Activated T-helper 1 cell treated with anti-CD3 and anti-CD28 coated beads, Interleukin-12 subunit alpha, Interleukin-12 subunit beta, Interleukin-2, Interleukin-4 antibody, amounts not matched to agents 30 ng/mL and 10 ng/mL and 1 ng/mL, durations not matched to agents 14 hours and 24 hours and 36 hours (primary cell): Measurements from ENCODE around the gene MYL5. TPM values are rescaled to one million over a fixed set of nuclear protein-coding genes. Genes with fewer than 3 reads are reported as not detected.
A peak's percentile ranks its signal among the peaks of the same experiment; 100 is the strongest.

Experiments
- DNase-seq: peaks from one replicate; pipeline ENCODE4 v3.0.0; 2021; ENCODE audit warnings: low spot score
- H3K27ac Mint-ChIP-seq: one replicate; pipeline ENCODE4 v1.8.0; 2021; ENCODE audit warnings: mild to moderate bottlenecking, mixed read lengths
- H3K27me3 Mint-ChIP-seq: one replicate; pipeline ENCODE4 v1.8.0; 2022; ENCODE audit warnings: mild to moderate bottlenecking, moderate library complexity, mixed read lengths; ENCODE audit not compliant: insufficient read depth
- H3K36me3 Mint-ChIP-seq: one replicate; pipeline ENCODE4 v1.8.0; 2021; ENCODE audit warnings: low read depth, mixed read lengths
- H3K4me1 Mint-ChIP-seq: one replicate; pipeline ENCODE4 v1.8.0; 2021; ENCODE audit warnings: low read depth, mixed read lengths
- H3K4me3 Mint-ChIP-seq: one replicate; pipeline ENCODE4 v1.8.0; 2021; ENCODE audit warnings: mild to moderate bottlenecking, moderate library complexity, mixed read lengths
- H3K9me3 Mint-ChIP-seq: one replicate; pipeline ENCODE4 v1.8.0; 2021; ENCODE audit warnings: mixed read lengths
- intact Hi-C: fragments of 100-400 bp; cut with micrococcal nuclease; formaldehyde crosslinking; loops from one replicate; pipeline ENCODE4 v1.15.1; 2024
- total RNA-seq: library from RNA; stranded (reverse); gene quantifications from 2 replicates; pipeline ENCODE4 v1.2.3, GENCODE V29; 2022

The MYL5 gene
- total RNA-seq, 1 donor from 2014 or later: 35.0 TPM

DNA sequence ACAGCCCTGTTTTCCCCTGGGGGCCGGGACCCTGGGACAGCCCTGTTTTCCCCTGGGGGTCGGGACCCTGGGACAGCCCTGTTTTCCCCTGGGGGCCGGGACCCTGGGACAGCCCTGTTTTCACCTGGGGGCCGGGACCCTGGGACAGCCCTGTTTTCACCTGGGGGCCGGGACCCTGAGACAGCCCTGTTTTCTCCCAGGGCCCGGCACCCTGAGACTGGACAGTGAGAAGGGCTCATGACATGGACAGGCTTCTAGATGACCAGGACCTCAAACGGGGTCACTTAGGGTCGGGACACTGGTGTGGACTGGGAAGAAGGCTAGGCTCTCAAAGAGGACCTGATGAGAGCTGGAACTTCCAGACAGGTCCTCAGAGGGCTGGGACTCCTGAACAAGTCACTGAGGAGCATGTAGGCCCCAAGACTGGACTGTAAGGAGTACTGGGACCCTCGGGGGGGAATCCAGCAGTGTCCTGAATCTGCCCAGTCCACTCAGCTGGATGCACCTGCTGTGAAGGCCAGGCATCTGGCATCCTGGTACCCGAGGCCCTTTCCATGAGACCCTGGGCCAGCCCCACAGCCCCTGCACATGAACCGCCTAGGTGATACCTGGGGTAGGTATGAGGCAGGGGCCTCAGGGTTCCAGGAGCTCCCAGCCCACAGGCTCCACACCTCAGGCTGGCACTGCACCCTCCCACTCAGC is 33.7 kb downstream of the MYL5 start:
- DNase-seq: no peak
- intact Hi-C loops: no loop called here
- H3K4me3 Mint-ChIP-seq: peak overlapping the region; percentile 22
- H3K4me1 Mint-ChIP-seq: peaks cover 26% of the 10 kb centered on the region
- H3K27me3 Mint-ChIP-seq: peaks cover 2% of the 10 kb centered on the region
- no peaks in the 10 kb centered on the region for H3K9me3 Mint-ChIP-seq
- H3K27ac Mint-ChIP-seq: no peak overlapping the region
- H3K36me3 Mint-ChIP-seq: peaks cover 5% of the 10 kb centered on the region

DNA sequence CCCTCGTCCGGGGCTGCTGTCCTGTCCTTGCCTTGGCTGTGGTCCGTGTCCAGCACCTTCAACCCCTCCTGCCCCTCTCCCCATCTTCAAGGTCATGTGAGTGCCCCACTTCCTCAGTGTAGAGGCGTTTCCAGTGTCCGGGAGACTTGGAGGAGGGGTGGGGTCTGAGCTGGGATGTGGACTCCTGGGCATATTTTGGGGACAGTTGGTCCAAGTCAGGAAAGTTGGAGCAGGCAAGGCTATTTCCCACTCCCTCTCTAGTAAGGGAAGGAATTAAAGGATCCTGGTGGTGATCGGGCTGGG is 34.2 kb downstream of the MYL5 start:
- Mint-ChIP-seq H3K36me3 (peaks cover 5% of the 10 kb centered on the region), H3K27ac (no peak overlapping the region), H3K4me3 (no peak overlapping the region), H3K9me3 (no peaks in the 10 kb centered on the region), H3K27me3 (no peaks in the 10 kb centered on the region), H3K4me1 (peaks cover 26% of the 10 kb centered on the region)
- intact Hi-C loops: no loop called here
- no peak for DNase-seq

DNA sequence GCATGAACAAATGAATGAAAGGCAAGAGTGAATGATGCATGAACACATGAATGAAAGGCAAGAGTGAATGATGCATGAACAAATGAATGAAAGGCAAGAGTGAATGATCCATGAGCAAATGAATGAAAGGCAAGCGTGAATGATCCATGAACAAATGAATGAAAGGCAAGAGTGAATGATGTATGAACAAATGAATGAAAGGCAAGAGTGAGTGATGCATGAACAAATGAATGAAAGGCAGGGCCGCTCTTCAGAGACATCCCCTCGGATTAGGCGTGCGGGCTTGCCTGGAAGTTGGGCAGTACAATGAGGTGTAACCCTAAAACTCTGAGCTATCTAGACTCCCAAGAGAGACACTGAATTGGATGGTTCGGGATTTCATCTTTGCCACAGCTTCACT is 35.0 kb downstream of the MYL5 start:
- intact Hi-C loops: no loop called here
- Mint-ChIP-seq H3K9me3 (no peaks in the 10 kb centered on the region), H3K4me1 (peaks cover 26% of the 10 kb centered on the region), H3K27me3 (no peaks in the 10 kb centered on the region), H3K4me3 (peak overlapping the region; percentile 13), H3K27ac (no peak overlapping the region), H3K36me3 (peaks cover 5% of the 10 kb centered on the region)
- no peak for DNase-seq

GRCh38 chr4:710116-710515 is 35.8 kb downstream of the MYL5 start:
- H3K36me3 Mint-ChIP-seq: peaks cover 5% of the 10 kb centered on the region
- no peak for DNase-seq
- no peak overlapping the region for H3K4me3 Mint-ChIP-seq
- no peaks in the 10 kb centered on the region for H3K27me3 Mint-ChIP-seq
- peaks cover 26% of the 10 kb centered on the region for H3K4me1 Mint-ChIP-seq
- intact Hi-C loops: no loop called here
- H3K9me3 Mint-ChIP-seq: no peaks in the 10 kb centered on the region
- no peak overlapping the region for H3K27ac Mint-ChIP-seq

DNA sequence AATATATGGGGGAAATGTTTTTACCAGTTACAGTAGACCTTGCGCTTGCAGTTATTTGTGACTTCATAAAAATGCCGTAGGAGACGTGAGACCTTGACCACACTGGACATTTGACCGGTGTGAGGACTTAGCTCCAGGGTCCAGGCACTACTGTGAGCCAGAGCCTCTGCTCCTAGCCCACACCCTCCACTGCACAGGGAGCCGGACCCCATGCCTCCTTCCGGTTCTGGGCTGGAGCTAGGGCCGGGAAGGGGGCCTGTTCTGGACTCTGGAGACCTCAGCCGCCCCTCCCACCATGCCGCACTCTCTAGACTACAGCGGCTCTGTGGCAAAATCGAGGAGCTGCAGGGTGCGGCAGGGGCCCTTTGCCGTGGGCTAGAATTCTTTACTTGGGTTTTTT is 36.6 kb downstream of the MYL5 start:
- no peak overlapping the region for H3K4me3 Mint-ChIP-seq
- intact Hi-C loops: no loop called here
- DNase-seq: no peak
- H3K36me3 Mint-ChIP-seq: peaks cover 5% of the 10 kb centered on the region
- H3K27me3 Mint-ChIP-seq: no peaks in the 10 kb centered on the region
- H3K27ac Mint-ChIP-seq: no peak overlapping the region
- no peaks in the 10 kb centered on the region for H3K9me3 Mint-ChIP-seq
- peaks cover 26% of the 10 kb centered on the region for H3K4me1 Mint-ChIP-seq

GRCh38 chr4:712093-712492 is 37.8 kb downstream of the MYL5 start:
- H3K27ac Mint-ChIP-seq: no peak overlapping the region
- no peak for DNase-seq
- H3K4me3 Mint-ChIP-seq: no peak overlapping the region
- H3K36me3 Mint-ChIP-seq: peaks cover 5% of the 10 kb centered on the region
- H3K4me1 Mint-ChIP-seq: peaks cover 26% of the 10 kb centered on the region
- intact Hi-C loops: no loop called here
- no peaks in the 10 kb centered on the region for H3K9me3 Mint-ChIP-seq
- H3K27me3 Mint-ChIP-seq: no peaks in the 10 kb centered on the region

DNA sequence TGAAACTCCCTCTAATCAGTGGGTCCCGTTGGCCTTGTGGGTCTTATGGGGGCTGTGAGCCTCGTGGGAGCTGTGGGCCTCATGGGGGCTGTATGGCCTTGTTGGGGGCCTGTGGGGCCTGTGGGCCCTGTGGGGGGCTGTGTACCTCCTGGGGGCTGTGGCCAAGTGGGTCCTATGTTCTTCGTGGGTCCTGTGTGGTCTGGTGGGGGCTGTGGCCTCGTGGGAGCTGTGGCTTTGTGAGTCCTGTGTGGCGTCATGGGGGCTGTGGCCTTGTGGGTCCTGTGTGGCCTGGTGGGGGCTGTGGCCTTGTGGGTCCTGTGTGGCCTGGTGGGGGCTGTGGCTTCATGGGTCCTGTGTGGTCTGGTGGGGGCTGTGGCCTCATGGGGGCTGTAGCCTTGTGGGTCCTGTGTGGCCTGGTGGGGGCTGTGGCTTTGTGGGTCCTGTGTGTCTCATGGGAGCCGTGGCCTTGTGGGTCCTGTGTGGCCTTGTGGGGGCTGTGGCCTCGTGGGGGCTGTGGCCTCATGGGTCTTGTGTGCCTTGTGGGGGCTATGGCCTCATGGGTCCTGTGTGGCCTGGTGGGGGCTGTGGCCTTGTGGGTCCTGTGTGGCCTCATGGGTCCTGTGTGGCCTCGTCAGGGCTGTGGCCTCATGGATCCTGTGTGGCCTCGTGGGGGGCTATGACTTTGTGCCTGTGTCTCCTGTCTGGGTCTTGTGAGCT is 38.7 kb downstream of the MYL5 start:
- Mint-ChIP-seq H3K36me3 (peaks cover 5% of the 10 kb centered on the region), H3K27me3 (no peaks in the 10 kb centered on the region), H3K4me1 (peaks cover 26% of the 10 kb centered on the region), H3K4me3 (no peak overlapping the region), H3K27ac (no peak overlapping the region), H3K9me3 (no peaks in the 10 kb centered on the region)
- intact Hi-C loops: no loop called here
- no peak for DNase-seq

DNA sequence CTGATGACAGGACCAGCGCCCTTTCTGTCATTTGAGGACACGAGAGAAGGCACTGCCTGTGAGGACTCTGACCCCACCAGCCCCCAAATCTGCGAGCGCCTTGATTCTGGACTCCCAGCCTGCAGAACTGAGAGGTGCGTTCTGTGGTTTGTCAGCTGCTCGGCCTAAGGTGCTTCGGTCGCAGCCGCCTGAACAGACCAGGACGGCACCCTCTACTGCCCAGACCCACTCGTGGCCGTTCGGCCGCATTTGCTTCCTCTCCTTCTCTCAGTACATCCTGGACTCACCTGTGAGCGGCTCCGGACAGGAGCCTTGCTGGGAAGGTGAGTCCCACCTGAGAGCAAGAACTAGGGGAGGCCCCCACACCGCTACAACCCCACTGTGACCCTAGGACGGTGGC is 39.7 kb downstream of the MYL5 start:
- H3K4me3 Mint-ChIP-seq: no peak overlapping the region
- no peaks in the 10 kb centered on the region for H3K27me3 Mint-ChIP-seq

GRCh38 chr4:717601-718320 is 43.4 kb downstream of the MYL5 start:
- Mint-ChIP-seq H3K4me1 (no peaks in the 10 kb centered on the region), H3K9me3 (peaks cover 5% of the 10 kb centered on the region), H3K27ac (no peak overlapping the region), H3K27me3 (no peaks in the 10 kb centered on the region), H3K4me3 (no peak overlapping the region), H3K36me3 (peaks cover 21% of the 10 kb centered on the region)
- intact Hi-C loops: no loop called here
- DNase-seq: no peak

More for the DNA sequence above, 39.7 kb downstream of the MYL5 start:
- Mint-ChIP-seq H3K9me3 (no peaks in the 10 kb centered on the region), H3K36me3 (no peaks in the 10 kb centered on the region), H3K4me1 (peaks cover 18% of the 10 kb centered on the region), H3K27ac (no peak overlapping the region)
- no peak for DNase-seq
- intact Hi-C loops: no loop called here

DNA sequence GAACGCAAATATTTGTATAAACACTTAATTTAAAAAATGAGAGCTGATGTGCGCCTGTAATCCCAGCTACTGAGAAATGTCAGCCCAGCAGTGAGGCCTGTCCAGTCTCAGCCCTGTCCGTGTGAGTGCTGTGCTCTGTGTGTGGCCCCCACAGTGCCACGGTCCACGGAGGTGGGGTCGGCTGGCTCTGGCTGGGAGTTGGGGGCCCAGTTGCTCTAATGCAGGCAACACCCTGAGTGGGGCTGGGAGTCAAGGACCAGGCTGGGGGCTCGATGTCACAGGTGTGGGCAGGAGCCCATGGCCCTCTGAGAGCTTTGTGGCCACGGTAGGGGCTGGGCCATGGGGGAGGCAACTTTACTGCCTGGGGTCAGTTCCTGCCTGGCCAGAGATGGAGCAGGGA is 44.1 kb downstream of the MYL5 start:
- H3K27ac Mint-ChIP-seq: no peak overlapping the region
- no peaks in the 10 kb centered on the region for H3K27me3 Mint-ChIP-seq
- peaks cover 5% of the 10 kb centered on the region for H3K9me3 Mint-ChIP-seq
- H3K4me1 Mint-ChIP-seq: no peaks in the 10 kb centered on the region
- peaks cover 21% of the 10 kb centered on the region for H3K36me3 Mint-ChIP-seq
- no peak for DNase-seq
- no peak overlapping the region for H3K4me3 Mint-ChIP-seq
- intact Hi-C loops: no loop called here

GRCh38 chr4:720111-720860 is 45.9 kb downstream of the MYL5 start:
- no peak overlapping the region for H3K4me3 Mint-ChIP-seq
- H3K9me3 Mint-ChIP-seq: peaks cover 5% of the 10 kb centered on the region
- no peaks in the 10 kb centered on the region for H3K4me1 Mint-ChIP-seq
- intact Hi-C loops: no loop called here
- no peak overlapping the region for H3K27ac Mint-ChIP-seq
- DNase-seq: no peak
- peaks cover 21% of the 10 kb centered on the region for H3K36me3 Mint-ChIP-seq
- H3K27me3 Mint-ChIP-seq: no peaks in the 10 kb centered on the region

- intact Hi-C loops: no loop called here
- no peak for DNase-seq
- Mint-ChIP-seq H3K27me3 (no peaks in the 10 kb centered on the region), H3K9me3 (peaks cover 5% of the 10 kb centered on the region), H3K36me3 (peaks cover 21% of the 10 kb centered on the region), H3K4me3 (no peak overlapping the region), H3K27ac (no peak overlapping the region), H3K4me1 (no peaks in the 10 kb centered on the region)
Measured at GRCh38 chr4:721261-722168, 47.2 kb downstream of the MYL5 start.
